ENCODE measurements around the gene FUT8.

FUT8 gene

GRCh38 chr14:65533736-65534404, 121.3 kb downstream of the FUT8 start:
- no peak for TF ChIP-seq CTCF (IDR thresholded peaks at IDR 0.05; ENCODE audit: low read depth, low read length, missing control alignments)
- no peak overlapping the region for H3K4me3 ChIP-seq (replicated peaks; ENCODE audit: low read depth, low read length)
- DNase-seq (ENCODE audit: extremely low read depth, low read depth) = no peak

GRCh38 chr14:65536781-65537423, 124.4 kb downstream of the FUT8 start:
- H3K4me3 ChIP-seq (replicated peaks; ENCODE audit: low read depth, low read length) = no peak overlapping the region
- DNase-seq (ENCODE audit: extremely low read depth, low read depth) = no peak
- TF ChIP-seq CTCF (IDR thresholded peaks at IDR 0.05; ENCODE audit: low read depth, low read length, missing control alignments) = no peak

GRCh38 chr14:65548878-65549277, 136.3 kb downstream of the FUT8 start:
- no peak for DNase-seq (ENCODE audit: extremely low read depth, low read depth)
- no peak overlapping the region for H3K4me3 ChIP-seq (replicated peaks; ENCODE audit: low read depth, low read length)
- no peak for TF ChIP-seq CTCF (IDR thresholded peaks at IDR 0.05; ENCODE audit: low read depth, low read length, missing control alignments)

GRCh38 chr14:65549429-65549828, 136.9 kb downstream of the FUT8 start:
- TF ChIP-seq CTCF (IDR thresholded peaks at IDR 0.05; ENCODE audit: low read depth, low read length, missing control alignments) = no peak
- DNase-seq (ENCODE audit: extremely low read depth, low read depth) = no peak
- no peak overlapping the region for H3K4me3 ChIP-seq (replicated peaks; ENCODE audit: low read depth, low read length)

GRCh38 chr14:65550779-65551643, 138.5 kb downstream of the FUT8 start:
- H3K4me3 ChIP-seq (replicated peaks; ENCODE audit: low read depth, low read length) = no peak overlapping the region
- no peak for DNase-seq (ENCODE audit: extremely low read depth, low read depth)
- no peak for TF ChIP-seq CTCF (IDR thresholded peaks at IDR 0.05; ENCODE audit: low read depth, low read length, missing control alignments)

- no peak for DNase-seq (ENCODE audit: extremely low read depth, low read depth)
- H3K4me3 ChIP-seq (replicated peaks; ENCODE audit: low read depth, low read length) = no peak overlapping the region
- no peak for TF ChIP-seq CTCF (IDR thresholded peaks at IDR 0.05; ENCODE audit: low read depth, low read length, missing control alignments)
Observed at GRCh38 chr14:65552724-65553123, 140.2 kb downstream of the FUT8 start.
